Limb (tissue), 2 donors: ENCODE data around the gene BEAN1.
A peak's percentile ranks its signal among the peaks of the same experiment; 100 is the strongest.
"Not testable (repeated sequence)": the region's sequence is repeated elsewhere in the genome, so short reads cannot be mapped to it uniquely, and the experiment has no call there.

Experiments used
- DNase-seq, 2 donors: peaks; one replicate each; pipeline ENCODE4 v3.0.0-alpha.2; 2016; ENCODE audit errors: extremely low spot score in 2 of 2

BEAN1 gene

DNA sequence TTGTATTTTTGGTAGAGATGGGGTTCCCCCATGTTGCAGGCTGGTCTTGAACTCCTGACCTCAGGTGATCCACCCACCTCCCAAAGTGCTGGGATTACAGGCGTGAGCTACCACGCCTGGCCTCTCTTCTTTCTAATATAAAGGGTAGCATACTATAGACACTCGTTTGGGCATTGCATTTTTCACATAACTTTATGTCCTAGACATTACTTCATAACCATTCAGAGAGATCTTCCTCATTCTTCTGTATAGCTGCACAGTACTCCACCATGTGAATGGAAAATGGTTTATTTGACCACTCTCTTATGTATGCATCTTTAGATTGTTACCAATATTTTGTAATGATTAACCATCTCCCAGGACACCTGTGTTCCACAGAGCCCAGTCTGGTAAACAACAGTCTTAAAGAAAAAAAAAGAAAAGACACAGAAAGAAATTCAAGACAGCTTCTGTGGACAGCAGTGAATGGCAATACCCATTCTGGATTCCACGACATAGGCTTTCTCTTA, 80.7 kb downstream of the BEAN1 start:
- no peak for DNase-seq

DNA sequence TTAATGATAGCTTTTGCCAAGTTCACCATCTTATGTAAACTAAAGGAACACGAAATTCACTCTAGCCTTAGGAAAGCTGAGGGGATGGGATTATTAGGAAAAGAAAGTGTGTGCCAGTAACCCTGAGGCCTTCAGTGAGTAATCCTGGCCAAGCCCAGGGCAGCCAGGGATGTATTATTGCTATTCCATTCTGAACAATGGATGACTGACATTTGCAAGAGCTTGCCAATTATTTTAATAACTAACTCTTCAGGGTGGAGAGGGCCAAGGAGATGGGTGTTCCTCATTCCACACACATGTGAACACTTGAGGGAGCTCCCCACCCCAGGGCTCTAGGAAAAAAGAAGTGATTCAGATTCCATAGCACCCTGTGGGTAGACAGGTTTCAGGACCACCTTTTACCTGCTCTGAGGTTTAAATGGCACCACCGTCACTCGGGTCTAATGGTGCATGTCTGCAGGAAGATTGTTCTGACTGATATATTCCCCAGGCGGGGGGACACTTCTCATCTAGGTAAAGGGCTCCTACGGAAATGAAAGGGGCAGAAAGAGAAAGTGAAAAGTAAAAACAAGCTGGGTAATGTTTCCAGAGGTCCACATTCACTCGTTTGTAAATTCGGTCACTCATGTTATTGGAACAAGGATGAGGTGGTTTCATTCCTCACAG, 81.3 kb downstream of the BEAN1 start:
- DNase-seq: no peak

DNA sequence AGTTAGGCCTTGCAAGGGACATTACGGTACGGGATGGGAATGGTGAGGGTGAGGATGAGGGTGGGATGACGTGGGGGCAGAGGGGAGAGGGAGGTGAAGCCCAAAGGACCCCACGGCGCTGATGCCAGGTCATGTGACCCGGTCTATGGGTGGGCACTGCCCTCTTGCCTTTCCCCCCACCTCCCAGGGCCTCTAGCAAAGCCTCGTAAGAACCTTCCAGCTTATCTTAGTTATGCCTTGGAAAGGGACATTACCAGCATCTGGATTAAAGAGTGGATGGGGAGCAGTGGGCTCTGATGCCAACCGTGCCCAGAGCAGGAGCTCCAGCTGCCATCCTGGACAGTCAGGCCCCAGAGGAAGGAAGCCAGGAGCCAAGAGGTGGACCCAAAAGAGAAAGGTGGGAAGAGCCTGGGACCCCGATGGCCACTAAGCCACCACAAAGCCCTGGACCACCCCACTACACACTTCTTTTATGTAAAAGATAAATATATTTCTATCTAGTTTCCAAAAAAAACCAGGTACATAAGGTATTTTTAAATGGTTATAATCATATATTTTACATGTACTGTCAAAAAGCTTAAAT, 81.9 kb downstream of the BEAN1 start:
- DNase-seq: no peak

- DNase-seq: no peak
Measured at GRCh38 chr16:66509576-66509975, 82.5 kb downstream of the BEAN1 start.

GRCh38 chr16:66510298-66510697, 83.2 kb downstream of the BEAN1 start:
- DNase-seq: no peak

- DNase-seq: no peak
Measured at GRCh38 chr16:66510711-66511601, 83.9 kb downstream of the BEAN1 start.

DNA sequence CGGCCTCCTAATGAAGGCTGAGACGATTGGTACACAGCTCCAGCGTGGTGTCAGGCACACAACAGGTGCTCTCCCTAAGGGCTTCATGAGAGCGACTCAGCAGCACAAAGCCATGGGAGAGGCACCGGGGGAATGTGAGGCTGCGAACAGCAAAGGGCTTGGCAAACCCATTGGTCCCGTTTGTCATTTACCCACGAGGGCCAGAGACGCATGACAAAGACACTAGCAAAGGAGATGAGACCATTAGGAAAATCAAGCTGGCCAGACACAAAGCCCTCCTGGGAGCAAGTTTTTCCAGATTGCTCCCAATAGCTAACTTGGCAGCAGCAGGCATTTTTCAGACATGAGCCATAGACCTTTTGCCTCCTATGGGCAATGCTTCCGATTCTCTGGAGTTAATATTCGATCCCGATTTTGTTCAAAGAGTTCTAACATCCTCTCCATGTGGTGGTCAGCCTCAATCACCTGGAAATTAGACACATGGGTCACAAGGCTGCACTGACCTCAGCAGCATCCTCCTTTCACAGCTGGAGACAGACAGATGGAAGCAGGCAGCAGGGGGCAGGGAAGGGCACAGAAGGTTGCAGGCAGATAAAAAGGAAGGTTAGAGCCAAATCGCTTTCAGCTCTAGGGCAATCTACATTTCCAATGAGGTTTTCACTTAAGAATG, 84.6 kb downstream of the BEAN1 start:
- DNase-seq: no peak

DNA sequence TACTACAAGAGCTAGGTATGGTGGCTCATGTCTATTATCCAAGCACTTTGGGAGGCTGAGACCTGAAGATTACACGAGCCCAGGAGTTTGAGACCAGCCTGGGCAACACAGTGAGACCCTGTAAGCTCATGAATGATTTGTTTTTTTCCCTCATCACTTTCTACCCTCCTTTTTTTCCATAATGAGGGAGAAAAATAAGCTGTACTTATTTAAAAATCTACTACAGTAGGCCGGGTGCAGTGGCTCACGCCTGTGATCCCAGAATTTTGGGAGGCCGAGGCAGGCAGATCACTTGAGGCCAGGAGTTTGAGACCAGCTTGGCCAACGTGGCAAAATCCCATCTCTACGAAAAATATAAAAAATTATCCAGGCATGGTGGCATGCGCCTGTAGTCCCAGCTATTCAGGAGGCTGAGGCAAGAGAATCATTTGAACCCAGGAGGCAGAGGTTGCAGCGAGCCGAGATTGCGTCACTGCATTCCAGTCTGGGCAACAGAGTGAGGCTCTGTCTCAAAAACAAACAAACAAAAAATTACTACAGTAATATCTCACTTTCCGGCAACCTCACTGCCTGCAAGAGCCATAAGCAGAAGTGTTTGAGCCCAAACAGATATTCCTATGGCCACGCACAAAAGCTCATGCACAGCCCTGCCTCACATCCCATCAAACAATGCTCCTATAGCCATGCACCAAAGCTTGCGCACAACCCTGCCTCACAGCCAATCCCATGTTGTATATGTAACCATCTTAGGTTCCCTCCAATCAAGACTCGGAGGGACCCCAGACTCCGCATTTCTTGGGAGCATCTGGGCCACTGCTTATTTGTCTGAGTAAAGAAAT, 85.4 kb downstream of the BEAN1 start:
- DNase-seq: no peak

DNA sequence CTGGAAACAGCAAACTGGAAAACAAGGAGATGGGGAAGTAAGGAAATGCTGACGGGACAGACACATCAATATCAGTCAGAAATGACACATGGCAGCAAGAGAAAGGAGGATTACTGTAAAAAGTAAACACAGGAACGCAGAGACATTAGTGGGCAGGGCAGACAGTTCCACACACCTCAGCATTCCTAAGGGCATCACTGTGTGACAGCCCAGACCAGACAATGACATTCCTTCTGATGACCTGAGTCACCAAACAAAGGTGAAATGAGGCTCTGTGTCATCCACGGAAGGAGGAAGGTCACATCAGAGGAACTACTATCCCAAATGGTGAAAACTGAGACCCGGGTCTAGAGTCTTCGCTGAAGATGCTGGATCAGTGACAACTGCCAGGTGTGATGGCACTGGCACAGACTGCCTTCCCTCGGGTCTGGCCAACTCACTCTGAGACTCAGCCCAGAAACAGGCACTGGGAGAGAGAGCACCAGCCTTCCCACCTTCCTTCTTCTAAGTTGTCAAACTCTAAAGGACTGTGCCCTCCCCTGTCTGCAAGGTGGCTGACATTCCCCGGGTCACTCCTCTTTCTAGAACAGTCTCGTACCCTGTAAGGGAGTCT, 86.1 kb downstream of the BEAN1 start:
- DNase-seq: no peak

DNA sequence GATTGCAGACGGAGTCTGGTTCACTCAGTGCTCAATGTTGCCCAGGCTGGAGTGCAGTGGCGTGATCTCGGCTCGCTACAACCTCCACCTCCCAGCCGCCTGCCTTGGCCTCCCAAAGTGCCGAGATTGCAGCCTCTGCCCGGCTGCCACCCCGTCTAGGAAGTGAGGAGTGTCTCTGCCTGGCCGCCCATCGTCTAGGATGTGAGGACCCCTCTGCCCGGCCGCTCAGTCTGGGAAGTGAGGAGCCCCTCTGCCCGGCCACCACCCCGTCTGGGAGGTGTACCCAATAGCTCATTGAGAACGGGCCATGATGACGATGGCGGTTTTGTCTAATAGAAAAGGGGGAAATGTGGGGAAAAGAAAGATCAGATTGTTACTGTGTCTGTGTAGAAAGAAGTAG, 87.3 kb downstream of the BEAN1 start:
- not testable (repeated sequence) for DNase-seq

- DNase-seq: not testable (repeated sequence)
Measured at GRCh38 chr16:66514980-66515595, 88.0 kb downstream of the BEAN1 start.

DNA sequence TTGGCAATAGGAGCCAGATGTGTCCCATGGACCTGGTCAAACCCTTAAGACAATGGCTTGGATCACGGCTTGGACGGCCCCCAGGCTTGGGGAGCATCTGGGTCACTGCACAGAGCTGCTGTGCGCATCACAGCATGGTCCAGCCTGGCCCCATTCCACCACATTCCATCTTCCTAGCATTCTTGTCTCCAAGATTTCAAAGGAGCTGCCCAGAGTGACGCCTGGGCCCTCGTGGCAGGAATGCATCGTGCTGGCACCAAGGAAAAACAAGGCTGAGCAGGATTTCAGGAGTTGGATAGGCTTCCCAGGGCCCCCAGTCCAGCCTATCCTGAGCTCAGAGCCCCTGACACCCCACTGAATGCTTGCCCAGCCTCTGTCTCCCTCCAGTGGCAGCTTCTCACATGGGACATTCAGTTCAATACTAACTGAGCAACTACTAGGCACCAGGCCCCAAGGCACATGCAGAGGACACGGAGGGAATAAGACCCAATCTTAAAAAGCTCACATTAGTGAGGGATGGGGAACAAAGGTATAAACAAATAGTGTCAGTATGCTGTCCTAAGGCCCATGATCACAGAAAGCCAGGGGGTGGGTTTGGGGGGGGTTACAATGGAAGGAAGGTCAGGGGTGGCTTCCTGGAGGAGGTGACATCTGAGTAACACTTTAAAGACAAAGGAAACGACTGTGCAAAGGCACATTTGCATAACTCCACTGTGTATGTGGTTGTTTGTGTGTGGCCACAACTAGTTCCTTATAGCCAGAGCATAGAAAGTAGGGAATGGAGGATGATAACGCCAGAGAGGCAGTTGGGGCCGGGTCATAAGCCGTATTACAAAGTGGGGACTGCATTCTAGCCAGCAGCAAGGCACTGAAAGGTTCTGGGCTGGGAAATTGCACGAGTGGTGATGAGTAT, 88.8 kb downstream of the BEAN1 start:
- DNase-seq: no peak

DNA sequence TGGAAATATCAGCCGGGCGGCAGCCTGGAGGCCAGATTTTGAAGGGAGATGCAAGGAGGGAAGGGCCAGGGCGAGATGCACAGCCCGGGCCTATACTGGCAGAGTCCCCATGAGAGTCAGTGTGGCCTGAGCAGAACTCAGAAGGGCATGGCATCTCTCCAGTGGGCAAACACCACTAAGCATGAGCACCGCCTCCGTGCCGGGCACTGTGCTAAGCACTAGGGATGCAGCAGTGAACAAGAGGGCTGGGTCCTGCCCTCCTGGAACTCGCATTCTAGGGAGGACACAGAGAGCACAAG, 89.4 kb downstream of the BEAN1 start:
- no peak for DNase-seq

- DNase-seq: peak; percentile 82 to 85
Measured at GRCh38 chr16:66516808-66517585, 89.9 kb downstream of the BEAN1 start.

DNA sequence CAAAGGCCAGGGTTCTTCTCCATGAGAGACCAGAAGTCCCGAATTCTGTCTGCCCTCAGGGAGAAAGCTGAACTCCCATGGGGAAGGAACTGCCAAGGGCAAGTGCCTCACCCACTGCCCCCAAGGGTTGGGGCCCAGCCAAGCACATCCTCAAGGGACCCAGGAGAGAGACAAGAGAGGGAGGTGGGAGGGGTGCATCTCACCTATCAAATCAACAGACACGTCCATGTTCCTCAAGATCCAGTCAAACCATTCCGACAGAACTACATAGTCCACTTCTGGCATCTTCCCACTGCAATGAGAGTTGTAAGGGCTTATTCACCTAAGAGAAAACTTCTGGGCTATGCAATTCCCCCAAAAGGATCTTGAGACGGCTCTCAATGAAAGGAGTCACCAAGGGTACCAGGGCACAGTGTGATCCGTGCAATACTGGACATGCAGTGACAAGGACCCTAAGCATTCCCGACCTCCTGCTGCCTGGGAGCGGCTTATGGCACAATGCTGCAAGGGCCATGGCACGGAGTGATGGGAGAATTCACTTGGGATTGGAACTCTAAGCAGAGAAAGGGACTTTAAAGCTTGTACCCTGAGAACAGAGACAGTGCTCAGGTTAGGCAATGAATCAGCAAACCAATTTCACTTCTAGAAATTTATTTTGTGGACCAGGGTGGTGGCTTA, 90.6 kb downstream of the BEAN1 start:
- no peak for DNase-seq

- no peak for DNase-seq
Measured at GRCh38 chr16:66519482-66520373, 92.6 kb downstream of the BEAN1 start.
